Gastrocnemius medialis (tissue), 4 donors: ENCODE data around the gene MBD5. TPM values are rescaled to one million over a fixed set of nuclear protein-coding genes. Genes with fewer than 3 reads are reported as not detected.

Source experiments
- ATAC-seq, 2 donors: fragments of 150-250 bp; one replicate each; pipeline ENCODE4 v1.9.1; 2016
- DNase-seq, 2 donors: peaks; one replicate each; pipeline ENCODE4 v3.0.0-alpha.2; 2019
- H3K27ac ChIP-seq, 4 donors: fragments of 200-600 bp; sonication (generic); 1 replicate in 1 of 4; 2 replicates in 3 of 4; pipeline ENCODE4 v1.5.1; 2016 to 2018; ENCODE audit warnings: mild to moderate bottlenecking in 2 of 4, moderate library complexity in 1 of 4
- H3K27me3 ChIP-seq, 3 donors: fragments of 200-600 bp; sonication (generic) in 2 of 3; 1 replicate in 1 of 3; 2 replicates in 2 of 3; pipeline versions ENCODE4 v1.5.1 to v1.6.0; 2016 to 2019; ENCODE audit warnings: mild to moderate bottlenecking in 1 of 3, moderate library complexity in 1 of 3
- H3K36me3 ChIP-seq, 2 donors: fragments of 200-600 bp; sonication (generic) in 1 of 2; one replicate each; pipeline ENCODE4 v1.5.1; 2017 to 2018
- H3K4me1 ChIP-seq, 2 donors: fragments of 200-600 bp; sonication (generic) in 1 of 2; one replicate each; pipeline ENCODE4 v1.5.1; 2016 to 2017; ENCODE audit warnings: mild to moderate bottlenecking in 2 of 2
- H3K4me3 ChIP-seq, 4 donors: fragments of 200-600 bp; sonication (generic) in 3 of 4; 1 replicate in 1 of 4; 2 replicates in 3 of 4; pipeline ENCODE4 v1.5.1; 2016 to 2019; ENCODE audit warnings: mild to moderate bottlenecking in 2 of 4
- H3K9me3 ChIP-seq, 3 donors: fragments of 200-600 bp; sonication (generic) in 2 of 3; 1 replicate in 1 of 3; 2 replicates in 2 of 3; pipeline ENCODE4 v1.5.1; 2016 to 2019
- CTCF ChIP-seq, 5 experiments: fragments of 450-650 bp in 3 of 5; fragments of 200-600 bp in 2 of 5; sonication (generic) in 2 of 5; IDR thresholded peaks in 4 of 5; conservative IDR thresholded peaks in 1 of 5; 1 replicate in 4 of 5; 2 replicates in 1 of 5; pipeline ENCODE4 v1.5.1; 2016 to 2019; ENCODE audit warnings: antibody characterized with exemption in 5 of 5, mild to moderate bottlenecking in 3 of 5, moderate library complexity in 3 of 5
- POLR2A ChIP-seq, 2 donors: fragments of 450-650 bp; IDR thresholded peaks; one replicate each; pipeline ENCODE4 v1.6.1; 2017; ENCODE audit warnings: antibody characterized with exemption in 2 of 2, mild to moderate bottlenecking in 2 of 2, moderate library complexity in 2 of 2
- in situ Hi-C, 4 donors: fragments of 200-750 bp; cut with MboI; loops; one replicate each; pipeline versions ENCODE4 v1.15.0 to v1.8.0; 2017; ENCODE audit warnings: low sequenced_read_pairs in 4 of 4
- intact Hi-C: fragments of 100-400 bp; cut with DNase I; formaldehyde crosslinking; loops from one replicate; pipeline ENCODE4 v1.15.1; 2023; ENCODE audit warnings: low total_unique reads
- total RNA-seq, 4 donors: library from RNA; depleted of rRNA; stranded (reverse); fragments of >200 nt; gene quantifications; one replicate each; pipeline versions ENCODE4 v1.1.0 to v1.2.3, GENCODE V29; 2016

MBD5 gene
- total RNA-seq, 4 donors from 2014 or later, result 15.2 to 27.2 (median 15.5) TPM

GRCh38 chr2:148455791-148456190, 434.9 kb downstream of the MBD5 start:
- no peak for DNase-seq
- Histone ChIP-seq H3K4me1 (peaks cover 0 to 8% of the 10 kb centered on the region in 2 donors), H3K4me3 (no peak overlapping the region), H3K36me3 (no peaks in the 10 kb centered on the region), H3K27me3 (no peaks in the 10 kb centered on the region), H3K27ac (no peak overlapping the region), H3K9me3 (no peaks in the 10 kb centered on the region)
- no peak for ATAC-seq
- TF ChIP-seq CTCF (IDR thresholded peaks at IDR 0.05 in 4 of 5, conservative IDR thresholded peaks at IDR 0.05 in 1 of 5) (no peak), POLR2A (IDR thresholded peaks at IDR 0.05) (no peak)
- in situ Hi-C loops (no loop called here), intact Hi-C loops (no loop called here)

GRCh38 chr2:148458171-148458570, 437.3 kb downstream of the MBD5 start:
- TF ChIP-seq POLR2A (IDR thresholded peaks at IDR 0.05), result no peak
- no peak for TF ChIP-seq CTCF (IDR thresholded peaks at IDR 0.05 in 4 of 5, conservative IDR thresholded peaks at IDR 0.05 in 1 of 5)
- Histone ChIP-seq H3K27ac (no peak overlapping the region), H3K4me1 (peaks cover 0 to 8% of the 10 kb centered on the region in 2 donors), H3K36me3 (no peaks in the 10 kb centered on the region), H3K4me3 (no peak overlapping the region), H3K9me3 (no peaks in the 10 kb centered on the region), H3K27me3 (no peaks in the 10 kb centered on the region)
- DNase-seq (no peak), ATAC-seq (no peak)
- intact Hi-C loops, result no loop called here
- in situ Hi-C loops, result no loop called here

- Histone ChIP-seq H3K27ac (no peak overlapping the region), H3K27me3 (no peaks in the 10 kb centered on the region), H3K4me3 (no peak overlapping the region), H3K4me1 (peaks cover 0 to 8% of the 10 kb centered on the region in 2 donors), H3K9me3 (no peaks in the 10 kb centered on the region), H3K36me3 (peaks cover 0 to 7% of the 10 kb centered on the region in 2 donors)
- in situ Hi-C loops, result no loop called here
- TF ChIP-seq POLR2A (IDR thresholded peaks at IDR 0.05) (no peak), CTCF (IDR thresholded peaks at IDR 0.05 in 4 of 5, conservative IDR thresholded peaks at IDR 0.05 in 1 of 5) (no peak)
- intact Hi-C loops, result no loop called here
- ATAC-seq (no peak), DNase-seq (no peak)
These were observed 438.5 kb downstream of the MBD5 start for GRCh38 chr2:148459377-148459778.

GRCh38 chr2:148461876-148462275, 441.0 kb downstream of the MBD5 start:
- in situ Hi-C loops, result no loop called here
- Histone ChIP-seq H3K27ac (no peak overlapping the region), H3K9me3 (no peaks in the 10 kb centered on the region)

GRCh38 chr2:148475626-148476025, 454.7 kb downstream of the MBD5 start:
- DNase-seq (no peak), ATAC-seq (no peak)
- in situ Hi-C loops (no loop called here), intact Hi-C loops (no loop called here)
- Histone ChIP-seq H3K27me3 (no peaks in the 10 kb centered on the region), H3K36me3 (no peaks in the 10 kb centered on the region), H3K27ac (no peak overlapping the region), H3K4me1 (no peaks in the 10 kb centered on the region), H3K4me3 (no peak overlapping the region), H3K9me3 (no peaks in the 10 kb centered on the region)
- no peak for TF ChIP-seq CTCF (IDR thresholded peaks at IDR 0.05 in 4 of 5, conservative IDR thresholded peaks at IDR 0.05 in 1 of 5)
- TF ChIP-seq POLR2A (IDR thresholded peaks at IDR 0.05), result no peak

More at GRCh38 chr2:148461876-148462275, 441.0 kb downstream of the MBD5 start:
- TF ChIP-seq POLR2A (IDR thresholded peaks at IDR 0.05), result no peak
- Histone ChIP-seq H3K27me3 (no peaks in the 10 kb centered on the region), H3K36me3 (peaks cover 0 to 7% of the 10 kb centered on the region in 2 donors), H3K4me3 (no peak overlapping the region), H3K4me1 (peaks cover 0 to 8% of the 10 kb centered on the region in 2 donors)
- DNase-seq, result no peak
- no peak for ATAC-seq
- intact Hi-C loops, result no loop called here
